HL-60 (cell line): Measurements from ENCODE around the gene ISG20L2.

ENCODE experiments used
- DNase-seq, 2 experiments: peaks; one replicate each; pipeline ENCODE4 v3.0.0-alpha.2; 2010 to 2020; ENCODE audit warnings: low read depth in 1 of 2, low spot score in 1 of 2
- H3K27ac ChIP-seq: fragments of 250-450 bp; sonication (Bioruptor Pico); replicated peaks from 2 replicates; pipeline ENCODE4 v1.5.1; 2020; ENCODE audit warnings: mild to moderate bottlenecking, moderate library complexity
- H3K27me3 ChIP-seq: fragments of 250-450 bp; sonication (Bioruptor Pico); 2 replicates; pipeline ENCODE4 v1.5.1; 2021; ENCODE audit warnings: mild to moderate bottlenecking, moderate library complexity; ENCODE audit not compliant: insufficient read depth, poor library complexity, severe bottlenecking
- H3K4me3 ChIP-seq: replicated peaks from 2 replicates; pipeline ENCODE4 v1.5.1; 2011; ENCODE audit warnings: mild to moderate bottlenecking, control low read depth, low read length; ENCODE audit not compliant: insufficient read depth
- GABPA ChIP-seq: IDR thresholded peaks from 2 replicates; pipeline ENCODE4 v1.6.1; 2012; ENCODE audit warnings: low read depth
- POLR2AphosphoS5 ChIP-seq: IDR thresholded peaks from 2 replicates; pipeline ENCODE4 v1.6.1; 2012; ENCODE audit warnings: low read depth
- SPI1 ChIP-seq: IDR thresholded peaks from 2 replicates; pipeline ENCODE4 v1.6.1; 2012; ENCODE audit warnings: low read depth, mild to moderate bottlenecking, borderline replicate concordance
- TF ChIP-seq, protein P1 (sequence below): IDR thresholded peaks from 2 replicates; pipeline ENCODE4 v1.6.1; 2012; ENCODE audit warnings: low read depth; ENCODE audit not compliant: insufficient replicate concordance
- TF ChIP-seq, protein P2 (sequence below): IDR thresholded peaks from one replicate; pipeline ENCODE4 v1.5.1; 2011; ENCODE audit warnings: low read length, control low read depth, inconsistent platforms; ENCODE audit not compliant: insufficient read depth

Gene ISG20L2

GRCh38 chr1:156680056-156680455 lies 48.5 kb downstream of the ISG20L2 start:
- H3K27me3 ChIP-seq: peaks cover 72% of the 10 kb centered on the region
- H3K27ac ChIP-seq: no peak overlapping the region
- H3K4me3 ChIP-seq: no peak overlapping the region
- TF ChIP-seq SPI1: no peak
- TF ChIP-seq, protein P1, sequence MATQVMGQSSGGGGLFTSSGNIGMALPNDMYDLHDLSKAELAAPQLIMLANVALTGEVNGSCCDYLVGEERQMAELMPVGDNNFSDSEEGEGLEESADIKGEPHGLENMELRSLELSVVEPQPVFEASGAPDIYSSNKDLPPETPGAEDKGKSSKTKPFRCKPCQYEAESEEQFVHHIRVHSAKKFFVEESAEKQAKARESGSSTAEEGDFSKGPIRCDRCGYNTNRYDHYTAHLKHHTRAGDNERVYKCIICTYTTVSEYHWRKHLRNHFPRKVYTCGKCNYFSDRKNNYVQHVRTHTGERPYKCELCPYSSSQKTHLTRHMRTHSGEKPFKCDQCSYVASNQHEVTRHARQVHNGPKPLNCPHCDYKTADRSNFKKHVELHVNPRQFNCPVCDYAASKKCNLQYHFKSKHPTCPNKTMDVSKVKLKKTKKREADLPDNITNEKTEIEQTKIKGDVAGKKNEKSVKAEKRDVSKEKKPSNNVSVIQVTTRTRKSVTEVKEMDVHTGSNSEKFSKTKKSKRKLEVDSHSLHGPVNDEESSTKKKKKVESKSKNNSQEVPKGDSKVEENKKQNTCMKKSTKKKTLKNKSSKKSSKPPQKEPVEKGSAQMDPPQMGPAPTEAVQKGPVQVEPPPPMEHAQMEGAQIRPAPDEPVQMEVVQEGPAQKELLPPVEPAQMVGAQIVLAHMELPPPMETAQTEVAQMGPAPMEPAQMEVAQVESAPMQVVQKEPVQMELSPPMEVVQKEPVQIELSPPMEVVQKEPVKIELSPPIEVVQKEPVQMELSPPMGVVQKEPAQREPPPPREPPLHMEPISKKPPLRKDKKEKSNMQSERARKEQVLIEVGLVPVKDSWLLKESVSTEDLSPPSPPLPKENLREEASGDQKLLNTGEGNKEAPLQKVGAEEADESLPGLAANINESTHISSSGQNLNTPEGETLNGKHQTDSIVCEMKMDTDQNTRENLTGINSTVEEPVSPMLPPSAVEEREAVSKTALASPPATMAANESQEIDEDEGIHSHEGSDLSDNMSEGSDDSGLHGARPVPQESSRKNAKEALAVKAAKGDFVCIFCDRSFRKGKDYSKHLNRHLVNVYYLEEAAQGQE: peak; percentile 77
- no peak for DNase-seq

GRCh38 chr1:156677616-156678596 lies 50.7 kb downstream of the ISG20L2 start:
- Histone ChIP-seq H3K4me3 (no peak overlapping the region), H3K27me3 (peaks cover 81% of the 10 kb centered on the region), H3K27ac (no peak overlapping the region)
- peak in 1 of 2 experiments; percentile 48 for DNase-seq
- TF ChIP-seq SPI1: no peak
- TF ChIP-seq, protein P2, sequence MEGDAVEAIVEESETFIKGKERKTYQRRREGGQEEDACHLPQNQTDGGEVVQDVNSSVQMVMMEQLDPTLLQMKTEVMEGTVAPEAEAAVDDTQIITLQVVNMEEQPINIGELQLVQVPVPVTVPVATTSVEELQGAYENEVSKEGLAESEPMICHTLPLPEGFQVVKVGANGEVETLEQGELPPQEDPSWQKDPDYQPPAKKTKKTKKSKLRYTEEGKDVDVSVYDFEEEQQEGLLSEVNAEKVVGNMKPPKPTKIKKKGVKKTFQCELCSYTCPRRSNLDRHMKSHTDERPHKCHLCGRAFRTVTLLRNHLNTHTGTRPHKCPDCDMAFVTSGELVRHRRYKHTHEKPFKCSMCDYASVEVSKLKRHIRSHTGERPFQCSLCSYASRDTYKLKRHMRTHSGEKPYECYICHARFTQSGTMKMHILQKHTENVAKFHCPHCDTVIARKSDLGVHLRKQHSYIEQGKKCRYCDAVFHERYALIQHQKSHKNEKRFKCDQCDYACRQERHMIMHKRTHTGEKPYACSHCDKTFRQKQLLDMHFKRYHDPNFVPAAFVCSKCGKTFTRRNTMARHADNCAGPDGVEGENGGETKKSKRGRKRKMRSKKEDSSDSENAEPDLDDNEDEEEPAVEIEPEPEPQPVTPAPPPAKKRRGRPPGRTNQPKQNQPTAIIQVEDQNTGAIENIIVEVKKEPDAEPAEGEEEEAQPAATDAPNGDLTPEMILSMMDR: peak; percentile 55

- H3K4me3 ChIP-seq: no peak within 1 kb of the TSS
- no peak for DNase-seq
- H3K27me3 ChIP-seq: peaks cover 83% of the 10 kb centered on the region
- H3K27ac ChIP-seq: no peak within 1 kb of the TSS
- TF ChIP-seq POLR2AphosphoS5 (no peak), SPI1 (no peak)
- TF ChIP-seq, protein P1: no peak
Observed at GRCh38 chr1:156676820-156677615, 51.5 kb downstream of the ISG20L2 start, which contains the start of gene NES. TSS of gene NES (minus strand) at chr1:156677407. CDS start at chr1:156677264, 143 bp downstream.

- TF ChIP-seq, protein P1: no peak
- TF ChIP-seq POLR2AphosphoS5 (no peak), SPI1 (no peak), GABPA (no peak)
- TF ChIP-seq, protein P2: no peak
- DNase-seq: no peak
- Histone ChIP-seq H3K4me3 (no peak overlapping the region), H3K27ac (no peak overlapping the region), H3K27me3 (peaks cover 81% of the 10 kb centered on the region)
Observed at GRCh38 chr1:156676114-156676819, 52.3 kb downstream of the ISG20L2 start.
